ENCODE measurements around the gene CHST3. TPM values are rescaled to one million over a fixed set of nuclear protein-coding genes. Genes with fewer than 3 reads are reported as not detected.
A peak's percentile ranks its signal among the peaks of the same experiment; 100 is the strongest.

CHST3 gene
- total and polyA plus RNA-seq, 8 donors, result 1.5 to 26.8 (median 10.8) TPM

DNA sequence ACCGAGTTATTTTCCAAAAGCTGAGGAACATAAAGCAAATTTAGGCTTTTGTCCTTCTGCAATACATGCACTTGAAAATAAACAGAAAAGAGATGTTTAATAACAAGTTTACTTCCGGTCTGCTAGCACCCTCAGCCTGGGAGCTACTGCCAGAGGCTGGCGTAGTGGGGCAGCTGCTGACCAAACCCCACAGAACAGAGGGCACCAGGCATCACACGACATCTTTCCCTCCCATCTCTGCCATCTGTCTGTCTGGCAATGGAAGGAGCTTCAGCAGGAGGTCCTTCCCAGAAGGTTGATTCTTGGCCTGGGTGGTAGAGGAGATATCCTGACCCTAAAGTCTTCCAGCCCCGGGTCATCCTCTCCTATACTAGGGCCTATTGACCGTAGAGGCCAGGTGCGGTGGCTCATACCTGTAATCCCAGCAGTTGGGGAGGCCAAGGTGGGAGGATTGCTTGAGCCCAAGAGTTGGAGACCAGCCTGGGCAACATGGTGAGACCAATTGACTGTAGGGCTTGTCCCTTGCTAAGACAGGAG, 47.8 kb downstream of the CHST3 start:
- Histone ChIP-seq H3K9me3 (no peaks in the 10 kb centered on the region), H3K4me3 (no peak overlapping the region), H3K27ac (peak overlapping the region in 3 of 5 donors; percentile 85 to 92 (median 89)), H3K36me3 (peaks cover 17 to 26% (median 21%) of the 10 kb centered on the region in 4 donors), H3K27me3 (no peaks in the 10 kb centered on the region), H3K4me1 (peaks cover 27 to 87% (median 48%) of the 10 kb centered on the region in 4 donors)
- DNase-seq, result no peak
- 80 to 93% (median 91%) methylated on average over 4 to 7 of the region's 7 CpGs for WGBS, 5 donors
- no peak for TF ChIP-seq POLR2A (IDR thresholded peaks at IDR 0.05)
- no peak for TF ChIP-seq POLR2AphosphoS5 (IDR thresholded peaks at IDR 0.05)
- TF ChIP-seq EP300 (IDR thresholded peaks at IDR 0.05), result no peak
- TF ChIP-seq, protein P1, sequence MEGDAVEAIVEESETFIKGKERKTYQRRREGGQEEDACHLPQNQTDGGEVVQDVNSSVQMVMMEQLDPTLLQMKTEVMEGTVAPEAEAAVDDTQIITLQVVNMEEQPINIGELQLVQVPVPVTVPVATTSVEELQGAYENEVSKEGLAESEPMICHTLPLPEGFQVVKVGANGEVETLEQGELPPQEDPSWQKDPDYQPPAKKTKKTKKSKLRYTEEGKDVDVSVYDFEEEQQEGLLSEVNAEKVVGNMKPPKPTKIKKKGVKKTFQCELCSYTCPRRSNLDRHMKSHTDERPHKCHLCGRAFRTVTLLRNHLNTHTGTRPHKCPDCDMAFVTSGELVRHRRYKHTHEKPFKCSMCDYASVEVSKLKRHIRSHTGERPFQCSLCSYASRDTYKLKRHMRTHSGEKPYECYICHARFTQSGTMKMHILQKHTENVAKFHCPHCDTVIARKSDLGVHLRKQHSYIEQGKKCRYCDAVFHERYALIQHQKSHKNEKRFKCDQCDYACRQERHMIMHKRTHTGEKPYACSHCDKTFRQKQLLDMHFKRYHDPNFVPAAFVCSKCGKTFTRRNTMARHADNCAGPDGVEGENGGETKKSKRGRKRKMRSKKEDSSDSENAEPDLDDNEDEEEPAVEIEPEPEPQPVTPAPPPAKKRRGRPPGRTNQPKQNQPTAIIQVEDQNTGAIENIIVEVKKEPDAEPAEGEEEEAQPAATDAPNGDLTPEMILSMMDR (IDR thresholded peaks at IDR 0.05), result no peak
- intact Hi-C loops (cut with DNase I; ENCODE audit: low total_unique reads), result no loop called here

DNA sequence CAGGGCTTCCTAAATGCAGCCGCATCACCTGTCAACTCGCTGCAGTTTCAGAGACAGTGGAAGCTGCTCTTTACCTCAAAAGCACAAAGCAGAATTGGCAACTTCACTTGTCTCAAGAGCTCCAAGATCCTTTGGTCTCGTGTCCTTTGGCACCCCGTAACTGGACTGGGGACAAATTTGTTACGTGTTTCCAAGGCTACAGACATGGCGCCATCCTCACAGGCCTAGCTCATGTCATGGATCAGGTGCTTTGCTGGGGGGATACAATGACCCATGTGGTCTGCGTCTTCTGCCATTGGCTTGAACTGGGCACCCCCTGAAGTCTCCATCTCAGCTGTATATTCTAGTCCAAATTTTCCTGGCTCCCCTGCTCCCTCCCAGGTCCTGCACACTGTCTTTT, 48.6 kb downstream of the CHST3 start:
- Histone ChIP-seq H3K36me3 (peaks cover 9 to 18% (median 14%) of the 10 kb centered on the region in 4 donors), H3K4me3 (no peak overlapping the region), H3K9me3 (no peaks in the 10 kb centered on the region), H3K4me1 (peaks cover 33 to 91% (median 51%) of the 10 kb centered on the region in 4 donors), H3K27ac (peak overlapping the region in 2 of 5 donors; percentile 89 to 92), H3K27me3 (no peaks in the 10 kb centered on the region)
- intact Hi-C loops (cut with DNase I; ENCODE audit: low total_unique reads), result no loop called here
- WGBS, 5 donors, result 83 to 90% (median 89%) methylated on average over 7 of the region's 7 CpGs
- DNase-seq, result no peak
- TF ChIP-seq POLR2AphosphoS5 (IDR thresholded peaks at IDR 0.05), result no peak
- TF ChIP-seq POLR2A (IDR thresholded peaks at IDR 0.05), result no peak
- TF ChIP-seq, protein P1 (IDR thresholded peaks at IDR 0.05), result no peak
- TF ChIP-seq EP300 (IDR thresholded peaks at IDR 0.05), result no peak

DNA sequence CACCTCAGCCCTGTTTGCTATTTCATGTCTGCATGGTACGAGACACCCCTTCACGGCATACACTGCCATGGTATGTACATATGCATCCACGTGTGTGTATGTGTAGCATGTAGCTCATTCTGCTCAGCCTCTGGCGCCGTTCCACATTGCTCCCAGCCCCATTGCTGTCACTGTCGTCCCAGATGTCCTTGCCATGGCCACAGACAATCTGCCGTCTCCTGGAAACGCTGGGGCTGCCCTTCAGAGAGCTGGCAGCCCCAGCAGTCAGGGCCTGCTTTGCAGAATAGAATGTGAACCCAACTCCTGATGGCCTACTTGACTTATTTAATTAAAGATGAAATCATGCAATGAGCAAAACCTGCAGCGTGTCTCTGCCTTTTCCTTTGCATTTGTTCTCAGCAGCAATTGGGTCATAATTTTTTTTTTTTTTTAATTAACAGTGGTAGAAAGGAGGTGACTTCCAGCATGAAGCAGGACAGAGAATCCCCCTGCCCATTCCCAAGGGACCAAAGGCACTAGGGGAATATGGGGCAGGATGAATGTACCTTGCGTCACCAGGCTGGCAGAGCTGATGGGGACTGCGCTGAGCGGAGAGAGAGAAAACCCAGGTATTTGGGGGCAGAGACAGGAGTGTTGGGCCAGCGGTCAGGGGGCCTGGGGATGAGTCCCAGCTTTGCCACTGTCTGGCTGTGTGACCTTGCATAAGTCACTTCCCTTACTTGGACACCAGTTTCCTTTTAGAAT, 49.2 kb downstream of the CHST3 start:
- H3K27ac ChIP-seq, result peak overlapping the region in 1 of 5 donors; percentile 92

DNA sequence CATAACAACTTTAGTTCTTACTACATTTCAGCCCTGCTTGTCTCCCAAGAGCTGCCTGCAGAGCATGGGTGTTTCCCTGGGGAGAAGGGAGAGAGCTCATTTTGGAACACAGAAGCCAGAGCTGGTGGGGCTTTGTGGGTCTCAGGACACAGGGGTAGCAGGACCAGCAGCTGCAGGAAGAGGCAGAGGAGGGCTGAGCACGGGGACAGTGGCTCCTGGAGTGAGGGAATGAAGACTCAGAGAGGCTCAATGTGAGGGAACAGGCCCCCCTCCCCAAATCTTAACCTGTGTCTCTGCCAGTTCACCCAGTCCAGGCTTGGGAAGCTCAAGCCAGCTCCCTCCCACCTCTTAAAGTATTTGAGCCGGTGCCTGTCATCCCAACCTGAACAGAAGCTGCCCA, 50.0 kb downstream of the CHST3 start:
- DNase-seq, result no peak
- Histone ChIP-seq H3K27me3 (no peaks in the 10 kb centered on the region), H3K27ac (peak overlapping the region in 1 of 5 donors; percentile 92), H3K4me1 (peaks cover 22 to 83% (median 41%) of the 10 kb centered on the region in 4 donors), H3K9me3 (no peaks in the 10 kb centered on the region), H3K36me3 (peaks cover 0 to 6% (median 3%) of the 10 kb centered on the region in 4 donors), H3K4me3 (no peak overlapping the region)
- WGBS, 5 donors, result 56 to 88% (median 77%) methylated on average over 2 of the region's 2 CpGs
- TF ChIP-seq POLR2A (IDR thresholded peaks at IDR 0.05) (no peak), POLR2AphosphoS5 (IDR thresholded peaks at IDR 0.05) (no peak), EP300 (IDR thresholded peaks at IDR 0.05) (no peak)
- intact Hi-C loops (cut with DNase I; ENCODE audit: low total_unique reads), result no loop called here

More for the DNA sequence above, 49.2 kb downstream of the CHST3 start:
- TF ChIP-seq POLR2AphosphoS5 (IDR thresholded peaks at IDR 0.05) (no peak), POLR2A (IDR thresholded peaks at IDR 0.05) (no peak), EP300 (IDR thresholded peaks at IDR 0.05) (no peak)
- TF ChIP-seq, protein P1 (IDR thresholded peaks at IDR 0.05), result no peak
- H3K9me3 ChIP-seq, result no peaks in the 10 kb centered on the region
- H3K36me3 ChIP-seq, result peaks cover 3 to 12% (median 8%) of the 10 kb centered on the region in 4 donors
- H3K4me3 ChIP-seq, result no peak overlapping the region
- WGBS, 5 donors, result 78 to 94% (median 86%) methylated on average over 13 of the region's 13 CpGs
- peak; percentile 43 to 78 for DNase-seq
- intact Hi-C loops (cut with DNase I; ENCODE audit: low total_unique reads), result no loop called here
- peaks cover 30 to 91% (median 49%) of the 10 kb centered on the region in 4 donors for H3K4me1 ChIP-seq
- no peaks in the 10 kb centered on the region for H3K27me3 ChIP-seq
